ENCODE results near the gene CCND2.

Gene CCND2

DNA sequence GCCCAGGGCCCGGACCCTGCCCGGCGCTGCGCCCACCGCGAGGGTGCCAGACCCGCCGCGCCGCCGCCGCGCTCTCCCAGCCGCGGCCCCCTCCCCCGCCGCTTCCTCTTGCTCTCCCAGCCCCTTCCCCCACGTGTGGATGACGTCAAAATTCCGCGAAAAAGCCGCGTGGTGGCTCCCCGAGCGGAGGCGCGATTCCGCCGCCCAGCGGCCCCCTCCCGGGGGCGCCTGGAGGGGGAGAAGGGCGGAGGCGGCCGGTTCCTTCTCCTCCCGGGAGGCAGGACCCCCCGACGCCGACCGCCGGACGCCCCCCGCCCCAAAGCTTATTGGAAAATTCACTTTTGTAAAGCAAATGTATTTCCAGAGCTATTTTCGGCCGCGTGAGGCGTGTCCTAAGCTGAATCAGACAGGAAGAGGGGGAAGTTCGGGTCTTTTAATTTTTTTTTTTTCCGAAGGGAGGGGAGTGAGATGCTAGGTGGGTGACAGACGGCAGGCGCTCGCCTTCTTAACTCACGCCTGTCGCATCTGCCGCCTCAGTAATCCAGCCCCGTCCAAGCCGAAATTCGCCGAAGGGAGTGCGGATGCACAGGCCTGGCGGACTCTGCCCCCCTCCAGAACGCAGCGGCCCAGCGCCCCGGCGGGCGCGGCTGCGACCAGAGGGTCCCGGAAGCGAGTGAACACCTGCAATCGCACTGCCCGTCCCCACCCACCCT is 4.1 kb upstream of the CCND2 start:
- H3K27me3 ChIP-seq (ENCODE audit: control insufficient read depth, insufficient read depth, low read length, poor library complexity, severe bottlenecking): peaks cover 88% of the 10 kb centered on the region
- H3K27ac ChIP-seq (ENCODE audit: insufficient read depth, low read depth, low read length, poor library complexity, severe bottlenecking): peak overlapping the region; percentile 2
- H3K4me3 ChIP-seq (ENCODE audit: insufficient read depth, low read depth, low read length): peak overlapping the region; percentile 45
- WGBS, 2 experiments: 0 to 1% methylated on average over 72 to 73 of the region's 73 CpGs
- no peaks in the 10 kb centered on the region for H3K9me3 ChIP-seq (ENCODE audit: control insufficient read depth, low read length)
- no peaks in the 10 kb centered on the region for H3K36me3 ChIP-seq (ENCODE audit: control insufficient read depth, insufficient read depth, low read length)
- H3K4me1 ChIP-seq (ENCODE audit: control insufficient read depth, insufficient read depth, low read length): peaks cover 16% of the 10 kb centered on the region

DNA sequence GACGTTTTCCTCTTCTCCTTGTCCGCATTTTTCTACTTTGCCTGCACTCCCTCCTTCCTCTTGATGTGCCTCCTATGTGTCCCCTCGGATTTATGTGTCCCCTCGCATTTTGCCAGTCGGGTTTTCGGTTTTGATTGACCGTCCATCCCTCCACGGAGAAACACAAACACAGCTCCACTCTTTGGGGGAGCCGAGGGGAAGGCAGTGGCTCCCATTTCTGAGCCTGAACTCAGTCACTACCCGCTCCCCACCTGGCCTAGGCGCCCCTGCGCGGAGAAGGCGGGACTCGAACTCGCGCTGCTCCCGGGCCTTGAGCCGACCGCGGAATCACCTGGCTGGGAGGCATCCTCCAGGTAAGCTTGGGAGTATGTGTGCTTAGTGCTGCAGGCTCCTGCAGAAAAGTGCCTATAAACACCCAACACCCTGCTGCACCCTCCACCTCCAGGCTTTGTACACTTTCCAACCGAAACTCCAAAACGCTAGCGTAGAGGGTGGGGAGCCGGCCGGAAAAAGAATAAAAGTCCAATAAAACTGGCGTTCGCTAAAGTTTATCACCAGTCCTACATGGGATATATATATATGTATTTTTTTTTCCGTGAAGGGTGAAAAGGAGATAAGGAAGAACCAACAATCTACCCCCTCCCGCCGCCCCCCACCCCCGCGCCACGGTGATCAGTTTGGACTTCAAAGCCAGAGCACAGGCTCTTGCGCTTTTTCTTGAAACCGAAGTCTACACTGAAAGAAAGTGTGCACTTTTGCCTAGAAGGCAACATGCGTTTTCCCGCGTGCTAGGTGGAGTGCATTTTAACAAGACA is 3.3 kb upstream of the CCND2 start:
- peak overlapping the region; percentile 45 for H3K4me3 ChIP-seq (ENCODE audit: insufficient read depth, low read depth, low read length)
- peaks cover 86% of the 10 kb centered on the region for H3K27me3 ChIP-seq (ENCODE audit: control insufficient read depth, insufficient read depth, low read length, poor library complexity, severe bottlenecking)
- peaks cover 16% of the 10 kb centered on the region for H3K4me1 ChIP-seq (ENCODE audit: control insufficient read depth, insufficient read depth, low read length)
- no peak overlapping the region for H3K27ac ChIP-seq (ENCODE audit: insufficient read depth, low read depth, low read length, poor library complexity, severe bottlenecking)
- no peaks in the 10 kb centered on the region for H3K9me3 ChIP-seq (ENCODE audit: control insufficient read depth, low read length)
- H3K36me3 ChIP-seq (ENCODE audit: control insufficient read depth, insufficient read depth, low read length): no peaks in the 10 kb centered on the region
- WGBS, 2 experiments: 0 to 1% methylated on average over 34 to 37 of the region's 39 CpGs

DNA sequence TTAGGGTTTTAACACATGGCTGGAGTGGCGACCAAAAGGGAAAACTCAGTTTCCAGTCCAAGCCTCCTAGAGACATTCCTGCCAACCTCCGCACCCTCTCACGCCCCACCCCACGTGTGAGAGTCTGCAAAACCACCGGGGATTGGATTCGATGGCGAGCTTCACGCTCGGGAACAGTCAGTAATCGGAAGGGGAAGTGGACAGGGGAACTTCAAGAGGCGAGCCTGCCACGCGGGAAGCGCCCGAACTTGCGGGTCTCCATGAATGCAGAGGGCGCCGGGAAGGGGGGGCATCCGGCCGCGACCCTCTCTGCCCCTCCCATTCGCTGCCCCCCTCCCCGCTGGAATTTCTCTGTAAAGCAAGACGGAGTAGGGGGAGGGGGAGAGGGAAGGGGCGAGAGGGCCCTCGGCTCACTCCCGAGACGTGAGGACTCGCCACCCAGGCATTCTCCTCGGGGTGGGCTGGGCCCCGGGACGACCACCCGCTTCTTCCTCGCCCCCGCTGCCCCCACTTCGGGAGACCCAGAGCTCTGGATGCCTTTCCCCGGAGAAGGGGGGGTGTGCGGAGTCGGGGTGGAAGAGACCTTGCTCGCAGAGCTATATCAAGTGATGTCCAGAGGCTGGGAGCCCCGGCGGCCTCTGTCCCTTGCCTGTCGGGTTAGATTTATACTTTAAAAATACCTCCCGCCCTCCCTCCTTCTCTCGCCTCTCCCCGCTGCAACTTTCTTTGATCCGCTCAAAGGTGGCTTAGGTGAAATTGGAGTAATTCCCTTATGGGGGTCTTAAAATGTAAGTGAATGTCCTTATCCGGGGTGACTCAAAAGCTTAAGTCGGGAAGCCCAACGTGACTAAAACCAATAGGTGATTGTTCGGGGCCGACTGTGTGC is 2.5 kb upstream of the CCND2 start:
- Histone ChIP-seq H3K27me3 (ENCODE audit: control insufficient read depth, insufficient read depth, low read length, poor library complexity, severe bottlenecking) (peaks cover 86% of the 10 kb centered on the region), H3K9me3 (ENCODE audit: control insufficient read depth, low read length) (no peaks in the 10 kb centered on the region), H3K27ac (ENCODE audit: insufficient read depth, low read depth, low read length, poor library complexity, severe bottlenecking) (peak overlapping the region; percentile 74), H3K4me3 (ENCODE audit: insufficient read depth, low read depth, low read length) (peak overlapping the region; percentile 45), H3K4me1 (ENCODE audit: control insufficient read depth, insufficient read depth, low read length) (peaks cover 20% of the 10 kb centered on the region), H3K36me3 (ENCODE audit: control insufficient read depth, insufficient read depth, low read length) (no peaks in the 10 kb centered on the region)
- 0% methylated on average over 48 to 52 of the region's 52 CpGs for WGBS, 2 experiments

DNA sequence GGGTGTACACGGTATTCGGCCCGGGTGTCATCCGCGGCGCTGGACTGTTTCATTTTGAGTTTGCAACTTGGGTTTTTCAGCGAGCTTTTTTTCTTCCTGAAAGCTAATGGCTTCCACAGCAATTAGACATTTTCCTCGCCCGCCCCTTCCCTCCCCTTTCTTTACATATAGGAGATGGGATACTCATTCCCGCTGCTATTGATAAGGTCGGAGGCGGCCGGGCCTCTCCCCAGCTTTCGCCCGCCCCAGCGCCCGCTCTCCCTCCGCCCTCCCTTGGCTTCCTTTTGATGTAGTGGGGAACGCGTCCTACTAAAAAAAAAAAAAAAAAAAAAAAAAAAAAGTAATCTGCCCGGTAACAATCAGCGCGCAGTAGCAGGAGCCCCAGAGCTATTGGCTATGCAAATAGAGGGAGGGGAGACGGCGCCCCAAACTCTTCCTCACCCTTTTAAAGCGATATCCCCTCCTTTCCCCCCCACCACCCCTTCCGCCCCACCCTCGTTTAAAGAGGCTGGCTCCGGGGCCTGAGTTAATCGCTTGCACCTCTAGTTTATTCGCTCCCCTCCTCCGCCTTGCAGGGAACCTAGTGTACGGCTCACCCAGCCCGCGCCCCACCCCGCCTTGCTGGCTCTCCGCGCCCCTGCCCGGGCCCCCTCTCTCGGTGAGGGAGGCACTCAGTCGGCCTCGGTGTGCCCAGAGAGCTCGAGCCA is 1.7 kb upstream of the CCND2 start:
- H3K36me3 ChIP-seq (ENCODE audit: control insufficient read depth, insufficient read depth, low read length): peaks cover 4% of the 10 kb centered on the region
- peaks cover 81% of the 10 kb centered on the region for H3K27me3 ChIP-seq (ENCODE audit: control insufficient read depth, insufficient read depth, low read length, poor library complexity, severe bottlenecking)
- H3K4me3 ChIP-seq (ENCODE audit: insufficient read depth, low read depth, low read length): peak overlapping the region; percentile 45
- H3K9me3 ChIP-seq (ENCODE audit: control insufficient read depth, low read length): no peaks in the 10 kb centered on the region
- peaks cover 26% of the 10 kb centered on the region for H3K4me1 ChIP-seq (ENCODE audit: control insufficient read depth, insufficient read depth, low read length)
- WGBS, 2 experiments: 0% methylated on average over 32 to 36 of the region's 43 CpGs
- peak overlapping the region; percentile 74 for H3K27ac ChIP-seq (ENCODE audit: insufficient read depth, low read depth, low read length, poor library complexity, severe bottlenecking)

DNA sequence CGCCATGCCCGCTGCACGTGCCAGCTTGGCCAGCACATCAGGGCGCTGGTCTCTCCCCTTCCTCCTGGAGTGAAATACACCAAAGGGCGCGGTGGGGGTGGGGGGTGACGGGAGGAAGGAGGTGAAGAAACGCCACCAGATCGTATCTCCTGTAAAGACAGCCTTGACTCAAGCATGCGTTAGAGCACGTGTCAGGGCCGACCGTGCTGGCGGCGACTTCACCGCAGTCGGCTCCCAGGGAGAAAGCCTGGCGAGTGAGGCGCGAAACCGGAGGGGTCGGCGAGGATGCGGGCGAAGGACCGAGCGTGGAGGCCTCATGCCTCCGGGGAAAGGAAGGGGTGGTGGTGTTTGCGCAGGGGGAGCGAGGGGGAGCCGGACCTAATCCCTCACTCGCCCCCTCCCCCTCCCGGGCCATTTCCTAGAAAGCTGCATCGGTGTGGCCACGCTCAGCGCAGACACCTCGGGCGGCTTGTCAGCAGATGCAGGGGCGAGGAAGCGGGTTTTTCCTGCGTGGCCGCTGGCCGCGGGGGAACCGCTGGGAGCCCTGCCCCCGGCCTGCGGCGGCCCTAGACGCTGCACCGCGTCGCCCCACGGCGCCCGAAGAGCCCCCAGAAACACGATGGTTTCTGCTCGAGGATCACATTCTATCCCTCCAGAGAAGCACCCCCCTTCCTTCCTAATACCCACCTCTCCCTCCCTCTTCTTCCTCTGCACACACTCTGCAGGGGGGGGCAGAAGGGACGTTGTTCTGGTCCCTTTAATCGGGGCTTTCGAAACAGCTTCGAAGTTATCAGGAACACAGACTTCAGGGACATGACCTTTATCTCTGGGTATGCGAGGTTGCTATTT is 914 bp upstream of the CCND2 start:
- Histone ChIP-seq H3K27ac (ENCODE audit: insufficient read depth, low read depth, low read length, poor library complexity, severe bottlenecking) (peak overlapping the region; percentile 72), H3K4me3 (ENCODE audit: insufficient read depth, low read depth, low read length) (peak overlapping the region; percentile 35), H3K9me3 (ENCODE audit: control insufficient read depth, low read length) (no peaks in the 10 kb centered on the region), H3K27me3 (ENCODE audit: control insufficient read depth, insufficient read depth, low read length, poor library complexity, severe bottlenecking) (peaks cover 73% of the 10 kb centered on the region), H3K4me1 (ENCODE audit: control insufficient read depth, insufficient read depth, low read length) (peaks cover 33% of the 10 kb centered on the region), H3K36me3 (ENCODE audit: control insufficient read depth, insufficient read depth, low read length) (peaks cover 8% of the 10 kb centered on the region)
- 0% methylated on average over 62 of the region's 62 CpGs for WGBS, 2 experiments

DNA sequence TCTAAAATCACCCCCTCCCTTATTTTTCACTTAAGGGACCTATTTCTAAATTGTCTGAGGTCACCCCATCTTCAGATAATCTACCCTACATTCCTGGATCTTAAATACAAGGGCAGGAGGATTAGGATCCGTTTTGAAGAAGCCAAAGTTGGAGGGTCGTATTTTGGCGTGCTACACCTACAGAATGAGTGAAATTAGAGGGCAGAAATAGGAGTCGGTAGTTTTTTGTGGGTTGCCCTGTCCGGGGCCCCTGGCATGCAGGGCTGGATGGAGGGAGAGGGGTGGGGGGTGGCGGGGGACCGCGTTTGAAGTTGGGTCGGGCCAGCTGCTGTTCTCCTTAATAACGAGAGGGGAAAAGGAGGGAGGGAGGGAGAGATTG is 300 bp upstream of the CCND2 start:
- Histone ChIP-seq H3K4me1 (ENCODE audit: control insufficient read depth, insufficient read depth, low read length) (peaks cover 37% of the 10 kb centered on the region), H3K27me3 (ENCODE audit: control insufficient read depth, insufficient read depth, low read length, poor library complexity, severe bottlenecking) (peaks cover 67% of the 10 kb centered on the region), H3K36me3 (ENCODE audit: control insufficient read depth, insufficient read depth, low read length) (peaks cover 12% of the 10 kb centered on the region), H3K27ac (ENCODE audit: insufficient read depth, low read depth, low read length, poor library complexity, severe bottlenecking) (peak overlapping the region; percentile 55), H3K4me3 (ENCODE audit: insufficient read depth, low read depth, low read length) (peak overlapping the region; percentile 98), H3K9me3 (ENCODE audit: control insufficient read depth, low read length) (no peaks in the 10 kb centered on the region)
- WGBS, 2 experiments: 0 to 1% methylated on average over 10 of the region's 10 CpGs

DNA sequence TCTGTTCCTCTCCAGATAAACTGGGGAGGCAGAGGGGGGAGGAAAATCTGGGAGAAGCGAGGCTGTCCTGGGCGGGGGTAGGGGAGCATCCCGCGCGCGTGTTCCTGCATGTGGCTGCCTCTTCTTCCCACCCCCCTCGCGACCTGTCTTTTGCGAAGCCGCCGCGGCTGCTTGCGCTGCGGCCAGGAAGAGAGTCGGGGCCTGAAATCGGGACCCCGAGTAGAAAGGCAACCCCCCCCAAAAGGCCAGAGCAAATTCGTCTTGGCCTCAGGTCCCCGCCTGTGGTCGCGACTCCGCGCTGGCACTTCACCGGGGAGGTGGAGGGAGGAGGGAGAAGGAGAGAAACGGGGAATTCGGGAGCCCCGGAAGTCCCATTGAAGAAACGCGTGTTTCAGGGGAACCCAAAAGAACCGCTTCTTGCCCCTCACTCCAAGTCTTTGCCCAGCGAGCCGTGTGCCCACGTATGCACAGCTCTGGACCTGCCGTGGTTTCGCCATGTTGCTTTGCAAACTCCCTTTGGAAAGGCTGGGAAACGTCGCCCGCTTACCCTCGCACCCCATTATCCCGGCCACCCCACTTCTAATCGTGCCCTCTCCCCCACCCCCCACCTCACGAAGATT is 944 bp downstream of the CCND2 start:
- Histone ChIP-seq H3K4me1 (ENCODE audit: control insufficient read depth, insufficient read depth, low read length) (peaks cover 46% of the 10 kb centered on the region), H3K36me3 (ENCODE audit: control insufficient read depth, insufficient read depth, low read length) (peaks cover 18% of the 10 kb centered on the region), H3K27me3 (ENCODE audit: control insufficient read depth, insufficient read depth, low read length, poor library complexity, severe bottlenecking) (peaks cover 54% of the 10 kb centered on the region), H3K9me3 (ENCODE audit: control insufficient read depth, low read length) (no peaks in the 10 kb centered on the region), H3K4me3 (ENCODE audit: insufficient read depth, low read depth, low read length) (peak overlapping the region; percentile 98), H3K27ac (ENCODE audit: insufficient read depth, low read depth, low read length, poor library complexity, severe bottlenecking) (no peak overlapping the region)
- 0 to 1% methylated on average over 40 to 41 of the region's 42 CpGs for WGBS, 2 experiments

DNA sequence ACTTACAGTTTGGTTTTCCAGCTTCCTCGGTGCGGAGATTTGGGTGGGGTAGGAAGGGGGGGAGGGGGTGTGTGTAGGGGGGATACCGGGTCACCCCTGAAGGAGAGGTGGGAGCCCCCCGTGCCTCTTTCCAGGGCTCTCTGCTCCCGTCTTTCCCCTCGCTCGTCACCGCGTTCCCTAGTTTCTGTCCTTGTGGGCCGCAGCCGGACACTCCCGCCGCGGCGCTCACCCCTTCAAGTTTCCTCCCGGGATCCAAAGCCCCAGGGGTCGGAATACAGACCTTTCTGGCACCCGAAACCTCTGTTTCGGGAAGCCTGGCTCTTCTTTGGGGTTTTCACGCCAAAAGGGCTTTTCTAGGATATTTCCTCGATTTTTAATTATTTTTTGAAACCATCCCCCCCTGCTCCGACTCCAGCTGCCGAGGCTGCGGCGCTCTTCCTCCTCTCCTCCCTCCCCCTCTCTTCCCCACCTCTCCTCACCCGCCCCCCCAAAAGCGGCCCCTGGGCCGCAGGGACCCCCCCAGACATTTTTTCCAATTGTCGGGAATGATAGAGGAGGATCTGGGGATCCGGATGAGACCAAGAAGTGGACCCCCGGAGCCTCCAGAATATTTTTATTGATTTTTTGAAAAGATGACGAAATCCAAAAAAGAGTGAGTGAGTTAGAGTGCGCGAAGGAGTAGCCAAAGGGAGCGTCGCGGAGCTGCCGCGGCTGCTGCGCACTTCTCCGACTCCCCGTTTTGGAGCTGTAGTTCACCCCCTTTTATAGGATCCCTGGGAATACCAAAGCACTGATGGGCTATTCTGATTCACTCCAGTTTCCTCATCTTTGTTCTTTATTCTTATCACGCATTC is 1.7 kb downstream of the CCND2 start:
- Histone ChIP-seq H3K4me1 (ENCODE audit: control insufficient read depth, insufficient read depth, low read length) (peaks cover 49% of the 10 kb centered on the region), H3K36me3 (ENCODE audit: control insufficient read depth, insufficient read depth, low read length) (peaks cover 25% of the 10 kb centered on the region), H3K9me3 (ENCODE audit: control insufficient read depth, low read length) (no peaks in the 10 kb centered on the region), H3K27me3 (ENCODE audit: control insufficient read depth, insufficient read depth, low read length, poor library complexity, severe bottlenecking) (peaks cover 47% of the 10 kb centered on the region), H3K4me3 (ENCODE audit: insufficient read depth, low read depth, low read length) (peak overlapping the region; percentile 98), H3K27ac (ENCODE audit: insufficient read depth, low read depth, low read length, poor library complexity, severe bottlenecking) (peak overlapping the region; percentile 41)
- WGBS, 2 experiments: 0% methylated on average over 40 to 42 of the region's 43 CpGs
